Ascending aorta (tissue), 2 donors: Measurements from ENCODE around the gene SLC16A10. TPM values are rescaled to one million over a fixed set of nuclear protein-coding genes. Genes with fewer than 3 reads are reported as not detected.
A peak's percentile ranks its signal among the peaks of the same experiment; 100 is the strongest.

Experiments used
- DNase-seq, 2 donors: peaks; one replicate each; pipeline ENCODE4 v3.0.0-alpha.2; 2019; ENCODE audit warnings: low spot score in 2 of 2
- H3K27ac ChIP-seq, 2 donors: fragments of 200-600 bp; sonication (generic); one replicate each; pipeline ENCODE4 v1.5.1; 2016 to 2017; ENCODE audit warnings: mild to moderate bottlenecking in 1 of 2
- H3K27me3 ChIP-seq: fragments of 200-600 bp; sonication (generic); one replicate; pipeline ENCODE4 v1.5.1; 2017
- H3K36me3 ChIP-seq, 2 donors: fragments of 200-600 bp; sonication (generic); one replicate each; pipeline ENCODE4 v1.5.1; 2016
- H3K4me1 ChIP-seq, 2 donors: fragments of 200-600 bp; sonication (generic); one replicate each; pipeline ENCODE4 v1.5.1; 2016 to 2017; ENCODE audit warnings: mild to moderate bottlenecking in 1 of 2
- H3K4me3 ChIP-seq, 2 donors: fragments of 200-600 bp; sonication (generic); one replicate each; pipeline ENCODE4 v1.5.1; 2016 to 2017; ENCODE audit warnings: mild to moderate bottlenecking in 1 of 2
- H3K9me3 ChIP-seq, 2 donors: fragments of 200-600 bp; sonication (generic); one replicate each; pipeline ENCODE4 v1.5.1; 2016
- intact Hi-C: fragments of 100-400 bp; cut with DNase I; formaldehyde crosslinking; loops from one replicate; pipeline ENCODE4 v1.15.1; 2023
- total RNA-seq: library from RNA; depleted of rRNA; stranded (reverse); fragments of >200 nt; gene quantifications from one replicate; pipeline ENCODE4 v1.1.0, GENCODE V29; 2016
- TF ChIP-seq, protein P1 (sequence below), 3 experiments: fragments of 200-600 bp in 2 of 3; fragments of 450-650 bp in 1 of 3; sonication (generic) in 2 of 3; IDR thresholded peaks; one replicate each; pipeline ENCODE4 v1.5.1; 2016 to 2019; ENCODE audit warnings: antibody characterized with exemption in 3 of 3, mild to moderate bottlenecking in 1 of 3, moderate library complexity in 1 of 3

Gene SLC16A10
- total RNA-seq, 1 donor from 2014 or later, result 7.8 TPM

DNA sequence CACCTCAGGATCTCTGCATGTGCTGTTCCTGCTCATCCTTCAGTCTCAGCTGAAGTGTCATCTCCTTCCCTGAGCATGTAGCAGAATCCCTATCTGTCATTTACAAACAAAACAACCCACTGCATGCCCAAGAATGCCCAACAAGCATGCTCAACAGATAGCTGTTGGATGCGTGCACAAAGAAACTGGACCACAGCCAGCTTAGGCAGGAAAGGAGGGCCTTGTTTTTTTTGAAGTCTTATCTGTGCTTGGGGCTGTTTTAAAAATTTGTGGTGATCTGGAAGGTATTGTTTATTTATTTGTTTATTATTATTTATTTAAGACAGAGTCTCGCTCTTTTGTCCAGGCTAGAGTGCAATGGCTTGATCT is 18.5 kb upstream of the SLC16A10 start:
- H3K27ac ChIP-seq, result no peak overlapping the region
- H3K9me3 ChIP-seq, result peaks cover 2 to 3% of the 10 kb centered on the region in 2 donors
- H3K27me3 ChIP-seq, result no peaks in the 10 kb centered on the region
- H3K36me3 ChIP-seq, result no peaks in the 10 kb centered on the region
- H3K4me3 ChIP-seq, result no peak overlapping the region
- H3K4me1 ChIP-seq, result peaks cover 3 to 9% of the 10 kb centered on the region in 2 donors
- TF ChIP-seq, protein P1, sequence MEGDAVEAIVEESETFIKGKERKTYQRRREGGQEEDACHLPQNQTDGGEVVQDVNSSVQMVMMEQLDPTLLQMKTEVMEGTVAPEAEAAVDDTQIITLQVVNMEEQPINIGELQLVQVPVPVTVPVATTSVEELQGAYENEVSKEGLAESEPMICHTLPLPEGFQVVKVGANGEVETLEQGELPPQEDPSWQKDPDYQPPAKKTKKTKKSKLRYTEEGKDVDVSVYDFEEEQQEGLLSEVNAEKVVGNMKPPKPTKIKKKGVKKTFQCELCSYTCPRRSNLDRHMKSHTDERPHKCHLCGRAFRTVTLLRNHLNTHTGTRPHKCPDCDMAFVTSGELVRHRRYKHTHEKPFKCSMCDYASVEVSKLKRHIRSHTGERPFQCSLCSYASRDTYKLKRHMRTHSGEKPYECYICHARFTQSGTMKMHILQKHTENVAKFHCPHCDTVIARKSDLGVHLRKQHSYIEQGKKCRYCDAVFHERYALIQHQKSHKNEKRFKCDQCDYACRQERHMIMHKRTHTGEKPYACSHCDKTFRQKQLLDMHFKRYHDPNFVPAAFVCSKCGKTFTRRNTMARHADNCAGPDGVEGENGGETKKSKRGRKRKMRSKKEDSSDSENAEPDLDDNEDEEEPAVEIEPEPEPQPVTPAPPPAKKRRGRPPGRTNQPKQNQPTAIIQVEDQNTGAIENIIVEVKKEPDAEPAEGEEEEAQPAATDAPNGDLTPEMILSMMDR (IDR thresholded peaks at IDR 0.05), result no peak
- no peak for DNase-seq
- intact Hi-C loops, result no loop called here

DNA sequence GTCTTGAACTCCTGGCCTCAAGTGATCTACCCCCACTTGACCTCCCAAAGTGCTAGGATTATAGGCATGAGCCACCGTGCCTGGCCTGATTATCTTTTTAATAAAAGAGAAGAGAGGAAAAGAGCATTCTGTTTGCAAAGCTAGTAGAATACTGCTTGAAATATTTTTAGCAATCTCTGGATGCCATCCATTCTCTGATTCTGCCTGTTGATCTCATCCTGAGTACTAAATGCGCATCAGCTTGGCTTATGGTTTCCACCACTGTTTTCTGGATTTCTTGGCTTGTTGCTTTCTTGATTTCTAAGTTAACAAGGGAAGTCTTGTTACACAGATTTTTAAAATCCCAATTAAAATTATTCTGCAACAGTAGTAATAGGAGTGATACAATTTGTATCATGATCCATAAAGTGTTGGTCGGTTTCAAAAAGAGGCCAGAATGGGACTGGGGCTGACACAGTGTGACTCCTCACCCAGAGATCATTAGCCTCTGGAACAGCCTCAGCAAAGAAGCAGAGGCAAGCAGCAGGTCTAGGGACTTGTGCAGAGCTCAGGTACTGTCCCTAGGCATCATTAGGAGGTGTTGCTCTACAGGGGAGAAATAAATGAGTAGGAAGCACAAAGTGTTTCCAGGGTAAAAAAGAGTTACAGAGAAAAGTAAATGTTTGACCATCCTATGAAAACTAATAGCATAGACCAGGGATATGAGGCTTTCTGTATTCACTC is 17.8 kb upstream of the SLC16A10 start:
- TF ChIP-seq, protein P1 (IDR thresholded peaks at IDR 0.05), result no peak
- intact Hi-C loops, result no loop called here
- Histone ChIP-seq H3K4me1 (peaks cover 3 to 9% of the 10 kb centered on the region in 2 donors), H3K4me3 (no peak overlapping the region), H3K9me3 (no peaks in the 10 kb centered on the region), H3K27ac (no peak overlapping the region), H3K27me3 (no peaks in the 10 kb centered on the region), H3K36me3 (no peaks in the 10 kb centered on the region)
- no peak for DNase-seq

DNA sequence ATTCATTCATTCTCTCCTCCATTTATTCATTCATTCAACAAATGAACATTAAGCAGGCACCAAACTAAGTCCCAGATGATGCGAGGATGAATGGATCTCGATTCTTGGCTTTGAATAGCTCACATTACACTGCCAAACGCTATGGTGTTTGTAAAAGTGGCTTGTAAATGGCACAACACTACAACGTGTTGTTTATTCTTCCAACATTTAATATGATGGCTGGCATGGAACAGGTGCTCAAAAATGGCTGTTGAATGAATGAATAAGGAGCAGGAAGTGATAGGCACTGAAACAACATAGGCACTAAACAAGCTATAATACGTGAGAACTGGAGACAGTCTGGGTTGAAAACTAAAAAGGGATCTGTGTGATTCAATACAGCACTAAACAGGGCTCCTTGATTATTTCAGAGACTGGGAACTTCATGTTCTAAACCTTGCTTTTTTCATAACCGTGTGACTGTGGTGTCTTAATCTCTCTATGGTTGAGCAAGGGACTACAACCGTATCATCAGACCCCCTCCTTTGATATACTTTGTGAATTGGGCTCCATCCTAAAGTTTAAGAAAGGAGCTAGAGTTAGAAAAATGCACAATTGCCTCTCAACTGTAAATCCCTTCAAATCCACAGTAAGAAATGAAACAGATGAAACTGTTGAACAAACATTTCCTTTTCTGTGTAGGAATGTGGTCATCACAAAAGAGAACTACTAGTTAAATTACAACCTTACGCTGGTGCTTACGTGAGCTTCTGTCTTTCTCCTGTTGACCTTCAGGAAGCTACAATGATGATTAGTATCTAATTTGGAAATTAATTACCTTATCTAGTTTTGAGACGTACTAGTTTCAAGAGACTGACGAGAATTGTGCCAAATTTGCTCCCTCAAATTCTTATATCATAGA is 16.9 kb upstream of the SLC16A10 start:
- TF ChIP-seq, protein P1 (IDR thresholded peaks at IDR 0.05), result no peak
- intact Hi-C loops, result no loop called here
- Histone ChIP-seq H3K36me3 (no peaks in the 10 kb centered on the region), H3K27me3 (no peaks in the 10 kb centered on the region), H3K9me3 (no peaks in the 10 kb centered on the region), H3K4me1 (peaks cover 3 to 9% of the 10 kb centered on the region in 2 donors), H3K27ac (peak overlapping the region in 1 of 2 donors; percentile 61), H3K4me3 (peak overlapping the region; percentile 12 to 31)
- no peak for DNase-seq

DNA sequence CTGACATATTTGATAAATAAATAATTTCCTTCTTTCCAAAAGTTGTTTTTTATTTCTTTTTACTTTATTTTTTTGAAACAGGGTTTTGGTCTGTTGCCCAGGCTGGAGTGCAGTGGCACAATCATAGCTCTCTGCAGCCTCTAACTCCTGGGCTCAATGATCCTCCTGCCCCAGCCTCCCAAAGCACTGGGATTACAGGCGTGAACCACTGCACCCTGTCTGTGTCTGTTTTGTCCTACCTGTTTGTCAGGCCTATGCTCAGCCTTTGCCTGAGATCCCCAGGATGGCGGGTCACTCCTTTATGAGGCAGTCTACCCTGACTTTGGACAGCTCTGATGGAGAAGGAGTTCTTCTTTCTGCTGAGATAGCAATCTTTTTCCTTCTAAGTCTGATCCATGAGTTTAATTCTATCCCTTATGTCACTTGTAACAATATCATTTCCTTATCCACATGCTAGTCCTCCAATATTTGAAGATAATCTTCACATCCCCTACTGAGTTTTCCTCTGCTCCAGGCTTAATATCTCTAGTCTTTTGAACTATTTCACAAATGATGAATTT is 14.4 kb upstream of the SLC16A10 start:
- intact Hi-C loops, result no loop called here
- Histone ChIP-seq H3K4me1 (peaks cover 3 to 9% of the 10 kb centered on the region in 2 donors), H3K27ac (no peak overlapping the region)

DNA sequence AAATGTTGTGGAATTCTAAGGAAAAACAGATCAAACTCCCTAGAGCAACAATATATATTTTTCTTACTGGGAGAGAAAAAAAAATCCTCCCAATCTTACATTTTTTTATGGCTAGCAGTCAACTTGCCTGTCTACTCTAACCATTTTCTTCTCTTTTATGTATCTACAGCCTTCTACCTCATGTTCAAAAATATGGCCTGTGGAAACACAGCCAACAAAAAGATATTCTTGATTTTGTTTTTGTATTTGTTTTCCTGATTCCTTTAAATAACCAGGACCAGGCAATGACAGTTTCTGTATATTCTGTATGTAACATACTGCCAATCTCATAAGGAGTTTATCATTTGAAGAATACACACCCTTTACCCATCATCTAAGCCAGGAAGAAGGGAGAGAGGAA is 13.0 kb upstream of the SLC16A10 start:
- Histone ChIP-seq H3K4me1 (peaks cover 3 to 9% of the 10 kb centered on the region in 2 donors), H3K27me3 (no peaks in the 10 kb centered on the region), H3K36me3 (no peaks in the 10 kb centered on the region), H3K4me3 (no peak overlapping the region), H3K27ac (no peak overlapping the region), H3K9me3 (no peaks in the 10 kb centered on the region)
- TF ChIP-seq, protein P1 (IDR thresholded peaks at IDR 0.05), result no peak
- intact Hi-C loops, result no loop called here
- DNase-seq, result no peak

More for the DNA sequence above, 14.4 kb upstream of the SLC16A10 start:
- H3K9me3 ChIP-seq, result no peaks in the 10 kb centered on the region
- H3K27me3 ChIP-seq, result no peaks in the 10 kb centered on the region
- no peak overlapping the region for H3K4me3 ChIP-seq
- no peak for DNase-seq
- TF ChIP-seq, protein P1 (IDR thresholded peaks at IDR 0.05), result no peak
- no peaks in the 10 kb centered on the region for H3K36me3 ChIP-seq
